Panc1 (cell line): ENCODE results near the gene HID1. TPM values are rescaled to one million over a fixed set of nuclear protein-coding genes. Genes with fewer than 3 reads are reported as not detected.

Experiments used
- ATAC-seq: fragments of 200-7000 bp; cut with Tn5 transposase; 2 replicates; pipeline ENCODE4 v1.9.1; 2020; ENCODE audit warnings: mild to moderate bottlenecking, moderate library complexity
- BruUV-seq: library from RNA; stranded (reverse); fragments of 400-500 nt; replicated peaks from 2 replicates; lab custom pipeline; 2021; lab: Mats Ljungman, UMichigan
- CTCF ChIA-PET: fragments of 300-600 bp; sonication (Branson Sonifier 250); formaldehyde crosslinking; loops from one replicate; lab custom pipeline; 2022; ENCODE audit warnings: antibody characterized with exemption; lab: Charles Lee
- POLR2A ChIA-PET: fragments of 300-600 bp; sonication (Branson Sonifier 250); formaldehyde crosslinking; loops from one replicate; lab custom pipeline; 2022; ENCODE audit warnings: antibody characterized with exemption; lab: Charles Lee
- DNase-seq: peaks from one replicate; pipeline ENCODE4 v3.0.0-alpha.2; 2010; ENCODE audit warnings: low read depth, low spot score
- H3K27ac ChIP-seq: 2 replicates; pipeline ENCODE4 v1.5.1; 2011; ENCODE audit warnings: mild to moderate bottlenecking, low read length, inconsistent platforms
- H3K27me3 ChIP-seq: fragments of 200-500 bp; sonication (Bioruptor generic); 2 replicates; pipeline ENCODE4 v1.6.0; 2014; ENCODE audit warnings: low read length, inconsistent platforms; ENCODE audit not compliant: control insufficient read depth, insufficient read depth
- H3K36me3 ChIP-seq: fragments of 200-500 bp; sonication (Bioruptor generic); 2 replicates; pipeline ENCODE4 v1.5.1; 2014; ENCODE audit warnings: inconsistent platforms, mild to moderate bottlenecking, low read length, moderate library complexity; ENCODE audit not compliant: control insufficient read depth, insufficient read depth
- H3K4me1 ChIP-seq: 2 replicates; pipeline ENCODE4 v1.5.1; 2011; ENCODE audit warnings: inconsistent platforms, mild to moderate bottlenecking, low read length, moderate library complexity; ENCODE audit not compliant: control insufficient read depth, insufficient read depth
- H3K4me3 ChIP-seq, 2 experiments: 2 replicates each; pipeline ENCODE4 v1.5.1; 2011 to 2012; ENCODE audit warnings: low read depth in 2 of 2, low read length in 2 of 2, mild to moderate bottlenecking in 2 of 2, inconsistent platforms in 1 of 2, moderate library complexity in 1 of 2
- H3K9me3 ChIP-seq: fragments of 200-500 bp; sonication (Bioruptor generic); 2 replicates; pipeline ENCODE4 v1.5.1; 2014; ENCODE audit warnings: low read depth, mild to moderate bottlenecking, inconsistent platforms, low read length, moderate library complexity; ENCODE audit not compliant: control insufficient read depth, insufficient read depth
- CTCF ChIP-seq: fragments of 450-650 bp; IDR thresholded peaks from 2 replicates; pipeline ENCODE4 v1.5.1; 2017; ENCODE audit warnings: mild to moderate bottlenecking
- POLR2AphosphoS5 ChIP-seq: IDR thresholded peaks from 2 replicates; pipeline ENCODE4 v1.6.1; 2012; ENCODE audit warnings: mild to moderate bottlenecking, low read depth, low read length, moderate library complexity
- REST ChIP-seq, 2 experiments: IDR thresholded peaks; 2 replicates each; pipeline ENCODE4 v1.6.1; 2011 to 2012; ENCODE audit warnings: low read depth in 2 of 2, control low read depth in 1 of 2, low read length in 1 of 2, mild to moderate bottlenecking in 1 of 2, moderate library complexity in 1 of 2; ENCODE audit not compliant: insufficient read depth in 1 of 2
- SIN3A ChIP-seq: IDR thresholded peaks from 2 replicates; pipeline ENCODE4 v1.6.1; 2012; ENCODE audit warnings: low read depth, mild to moderate bottlenecking, low read length, moderate library complexity, borderline replicate concordance; ENCODE audit not compliant: insufficient read depth
- TCF7L2 ChIP-seq: IDR thresholded peaks from 2 replicates; pipeline ENCODE4 v1.6.1; 2011; ENCODE audit warnings: mild to moderate bottlenecking, low read depth, low read length, inconsistent platforms
- in situ Hi-C: cut with HindIII; loops from 2 replicates; pipeline ENCODE4 v1.10.0; 2016; ENCODE audit warnings: low sequenced_read_pairs, low pct_unique_long_range_greater_than_20kb
- intact Hi-C: fragments of 100-400 bp; cut with micrococcal nuclease; formaldehyde crosslinking; loops from one replicate; pipeline ENCODE4 v1.10.0; 2022; ENCODE audit not compliant: unreplicated experiment
- total RNA-seq: library from RNA; stranded (reverse); gene quantifications from one replicate; pipeline ENCODE4 v1.2.1, GENCODE V29; 2021; ENCODE audit not compliant: unreplicated experiment

HID1 gene
- total RNA-seq, 1 experiment from 2014 or later, result 10.9 TPM

GRCh38 chr17:75011401-75012095, 39.0 kb upstream of the HID1 start:
- H3K9me3 ChIP-seq, result no peaks in the 10 kb centered on the region
- ChIA-PET POLR2A (interaction anchor here (1.0 to 1.7 kb wide), 6 partner anchors 17 to 50 kb away, joined by 3 to 5 read pairs (median 4); partner anchors contain the start of gene CDR2L), CTCF (interaction anchor here (0.6 to 3.9 kb wide), 6 partner anchors 23 to 149 kb away, joined by 3 to 33 read pairs (median 4); no protein-coding TSS in a partner anchor)
- no peak for TF ChIP-seq TCF7L2
- TF ChIP-seq SIN3A, result no peak
- no peak for TF ChIP-seq REST (IDR thresholded peaks at IDR 0.05; ENCODE audit: insufficient read depth in 1 of 2, low read depth in 2 of 2, low read length in 1 of 2)
- TF ChIP-seq POLR2AphosphoS5, result no peak
- BruUV-seq, result no TSS peak
- ATAC-seq (peak; percentile 51), DNase-seq (no peak)
- in situ Hi-C loops, result no loop called here
- no peaks in the 10 kb centered on the region for H3K27me3 ChIP-seq
- peaks cover 3% of the 10 kb centered on the region; the same call in 1 of the 2 replicates for H3K36me3 ChIP-seq
- H3K4me3 ChIP-seq, result peak overlapping the region; percentile 78 to 82
- H3K4me1 ChIP-seq, result peaks cover 21% of the 10 kb centered on the region
- intact Hi-C loops, result no loop called here
- peak overlapping the region; percentile 78 for H3K27ac ChIP-seq

GRCh38 chr17:75010683-75011400, 38.3 kb upstream of the HID1 start:
- no peak overlapping the region; the same call in 1 of the 2 replicates for H3K27ac ChIP-seq
- no peaks in the 10 kb centered on the region for H3K9me3 ChIP-seq
- no peak overlapping the region for H3K4me3 ChIP-seq
- ChIA-PET CTCF (interaction anchor here (0.6 to 3.9 kb wide), 5 partner anchors 44 to 148 kb away, joined by 3 to 33 read pairs (median 5); no protein-coding TSS in a partner anchor), POLR2A (interaction anchor here (0.6 to 1.7 kb wide), 4 partner anchors 22 to 50 kb away, joined by 3 to 5 read pairs (median 5); partner anchors contain the start of genes ATP5PD, CDR2L and KCTD2)
- no peak for DNase-seq
- ATAC-seq, result no peak
- in situ Hi-C loops, result no loop called here
- TF ChIP-seq POLR2AphosphoS5, result no peak
- TF ChIP-seq CTCF, result no peak; the same call in 1 of the 2 replicates
- TF ChIP-seq TCF7L2, result no peak
- no peak for TF ChIP-seq SIN3A
- TF ChIP-seq REST (IDR thresholded peaks at IDR 0.05; ENCODE audit: insufficient read depth in 1 of 2, low read depth in 2 of 2, low read length in 1 of 2), result no peak
- H3K36me3 ChIP-seq, result peaks cover 3% of the 10 kb centered on the region; the same call in 1 of the 2 replicates
- BruUV-seq, result no TSS peak
- intact Hi-C loops, result no loop called here
- H3K4me1 ChIP-seq, result peaks cover 21% of the 10 kb centered on the region
- no peaks in the 10 kb centered on the region for H3K27me3 ChIP-seq
